ENCODE measurements around the gene MAFG. TPM values are rescaled to one million over a fixed set of nuclear protein-coding genes. Genes with fewer than 3 reads are reported as not detected.
A peak's percentile ranks its signal among the peaks of the same experiment; 100 is the strongest.

Gene MAFG
- total RNA-seq (18.1 and 21.3 TPM in 2 replicates), polyA plus RNA-seq (28.5 and 37.4 TPM in 2 replicates)

GRCh38 chr17:81927653-81928543, at the start of gene MAFG:
Gene MAFG, minus strand, starts transcription at chr17:81927735. Its CDS starts 4,550 bp downstream, at chr17:81923185.
- H3K4me3 ChIP-seq: peak within 1 kb of the TSS; percentile 54
- peak; percentile 47 for TF ChIP-seq CTCF (IDR thresholded peaks at IDR 0.05; ENCODE audit: poor library complexity)
- no peak for TF ChIP-seq EZH2 (IDR thresholded peaks at IDR 0.05; ENCODE audit: borderline replicate concordance)
- H3K27me3 ChIP-seq: no peaks in the 10 kb centered on the region
- H3K4me1 ChIP-seq (ENCODE audit: insufficient read depth): peaks cover 45% of the 10 kb centered on the region
- peak within 1 kb of the TSS; percentile 60 for H2AFZ ChIP-seq
- DNase-seq (ENCODE audit: low spot score): peak; percentile 99
- H3K36me3 ChIP-seq (replicated peaks; ENCODE audit: insufficient read depth, low read depth): no peaks in the 10 kb centered on the region
- H3K4me2 ChIP-seq: peak within 1 kb of the TSS; percentile 98
- no peaks in the 10 kb centered on the region for H3K9me3 ChIP-seq (ENCODE audit: low read depth)
- H3K79me2 ChIP-seq: peaks cover 36% of the 10 kb centered on the region
- WGBS (ENCODE audit: low lambda C conversion rate, missing lambda C conversion rate): 2% methylated on average over 87 of the region's 98 CpGs
- peaks cover 30% of the 10 kb centered on the region for H4K20me1 ChIP-seq (ENCODE audit: insufficient read depth, poor library complexity, severe bottlenecking)
- H3K9me2 ChIP-seq (replicated peaks; ENCODE audit: insufficient read depth): no peaks in the 10 kb centered on the region
- H3K27ac ChIP-seq: peak within 1 kb of the TSS; percentile 97

GRCh38 chr17:81976332-81977210, 49.0 kb upstream of the MAFG start:
- H3K79me2 ChIP-seq: peaks cover 7% of the 10 kb centered on the region
- peak overlapping the region; percentile 79 for H3K27ac ChIP-seq
- H3K27me3 ChIP-seq: no peaks in the 10 kb centered on the region
- H2AFZ ChIP-seq: peak overlapping the region; percentile 90
- H3K4me3 ChIP-seq: peak overlapping the region; percentile 67
- no peaks in the 10 kb centered on the region for H3K9me2 ChIP-seq (replicated peaks; ENCODE audit: insufficient read depth)
- peak; percentile 66 for DNase-seq (ENCODE audit: low spot score)
- H3K4me1 ChIP-seq (ENCODE audit: insufficient read depth): peaks cover 13% of the 10 kb centered on the region
- H3K36me3 ChIP-seq (replicated peaks; ENCODE audit: insufficient read depth, low read depth): no peaks in the 10 kb centered on the region
- no peaks in the 10 kb centered on the region for H3K9me3 ChIP-seq (ENCODE audit: low read depth)
- TF ChIP-seq EZH2 (IDR thresholded peaks at IDR 0.05; ENCODE audit: borderline replicate concordance) (no peak), EZH2phosphoT487 (IDR thresholded peaks at IDR 0.05; ENCODE audit: low read depth, severe bottlenecking, unreplicated experiment) (no peak), CTCF (IDR thresholded peaks at IDR 0.05; ENCODE audit: poor library complexity) (no peak)
- WGBS (ENCODE audit: low lambda C conversion rate, missing lambda C conversion rate): 33% methylated on average over 29 of the region's 30 CpGs
- peak overlapping the region; percentile 96 for H3K4me2 ChIP-seq
- H4K20me1 ChIP-seq (ENCODE audit: insufficient read depth, poor library complexity, severe bottlenecking): no peaks in the 10 kb centered on the region

GRCh38 chr17:81973432-81973831, 45.9 kb upstream of the MAFG start:
- H3K4me3 ChIP-seq: no peak overlapping the region
- H2AFZ ChIP-seq: no peak overlapping the region
- H3K27me3 ChIP-seq: no peaks in the 10 kb centered on the region
- H3K9me3 ChIP-seq (ENCODE audit: low read depth): no peaks in the 10 kb centered on the region
- DNase-seq (ENCODE audit: low spot score): no peak
- H3K4me1 ChIP-seq (ENCODE audit: insufficient read depth): peaks cover 12% of the 10 kb centered on the region
- H3K79me2 ChIP-seq: peaks cover 5% of the 10 kb centered on the region
- H3K9me2 ChIP-seq (replicated peaks; ENCODE audit: insufficient read depth): no peaks in the 10 kb centered on the region
- H3K27ac ChIP-seq: no peak overlapping the region
- no peaks in the 10 kb centered on the region for H4K20me1 ChIP-seq (ENCODE audit: insufficient read depth, poor library complexity, severe bottlenecking)
- H3K36me3 ChIP-seq (replicated peaks; ENCODE audit: insufficient read depth, low read depth): no peaks in the 10 kb centered on the region
- no peak overlapping the region for H3K4me2 ChIP-seq
- TF ChIP-seq EZH2 (IDR thresholded peaks at IDR 0.05; ENCODE audit: borderline replicate concordance): no peak
- no peak for TF ChIP-seq EZH2phosphoT487 (IDR thresholded peaks at IDR 0.05; ENCODE audit: low read depth, severe bottlenecking, unreplicated experiment)
- no peak for TF ChIP-seq CTCF (IDR thresholded peaks at IDR 0.05; ENCODE audit: poor library complexity)

Measured in hepatocyte (in vitro differentiated cells).